Measurements from ENCODE around the gene ONECUT1.
A peak's percentile ranks its signal among the peaks of the same experiment; 100 is the strongest.

The ONECUT1 gene

GRCh38 chr15:52796753-52797520 lies 6.8 kb upstream of the ONECUT1 start:
- Histone ChIP-seq H2AFZ (ENCODE audit: low read length) (0 out of 2 replicates have a peak overlapping the region, but pooled peaks have one; percentile 82), H3K9ac (ENCODE audit: low read depth, low read length, poor library complexity, severe bottlenecking) (no peak overlapping the region), H3K9me2 (replicated peaks; ENCODE audit: low read depth, low read length) (no peaks in the 10 kb centered on the region), H4K20me1 (ENCODE audit: insufficient read depth, low read length, poor library complexity, severe bottlenecking) (no peaks in the 10 kb centered on the region), H3K36me3 (ENCODE audit: insufficient read depth, low read length) (no peaks in the 10 kb centered on the region), H3F3A (ENCODE audit: low read depth) (no peaks in the 10 kb centered on the region), H3K4me1 (ENCODE audit: insufficient read depth, low read length, poor library complexity, severe bottlenecking) (peaks cover 4% of the 10 kb centered on the region), H3K27me3 (ENCODE audit: insufficient read depth, low read length, poor library complexity, severe bottlenecking) (peaks cover 8% of the 10 kb centered on the region), H3K9me3 (ENCODE audit: insufficient read depth, low read depth, low read length) (no peaks in the 10 kb centered on the region), H3K4me3 (ENCODE audit: low read length, poor library complexity, severe bottlenecking) (no peak overlapping the region), H3K79me2 (ENCODE audit: insufficient read depth, low read length) (no peaks in the 10 kb centered on the region), H3K4me2 (ENCODE audit: low read depth, low read length, poor library complexity, severe bottlenecking) (peak overlapping the region; percentile 58)
- TF ChIP-seq, protein P1, sequence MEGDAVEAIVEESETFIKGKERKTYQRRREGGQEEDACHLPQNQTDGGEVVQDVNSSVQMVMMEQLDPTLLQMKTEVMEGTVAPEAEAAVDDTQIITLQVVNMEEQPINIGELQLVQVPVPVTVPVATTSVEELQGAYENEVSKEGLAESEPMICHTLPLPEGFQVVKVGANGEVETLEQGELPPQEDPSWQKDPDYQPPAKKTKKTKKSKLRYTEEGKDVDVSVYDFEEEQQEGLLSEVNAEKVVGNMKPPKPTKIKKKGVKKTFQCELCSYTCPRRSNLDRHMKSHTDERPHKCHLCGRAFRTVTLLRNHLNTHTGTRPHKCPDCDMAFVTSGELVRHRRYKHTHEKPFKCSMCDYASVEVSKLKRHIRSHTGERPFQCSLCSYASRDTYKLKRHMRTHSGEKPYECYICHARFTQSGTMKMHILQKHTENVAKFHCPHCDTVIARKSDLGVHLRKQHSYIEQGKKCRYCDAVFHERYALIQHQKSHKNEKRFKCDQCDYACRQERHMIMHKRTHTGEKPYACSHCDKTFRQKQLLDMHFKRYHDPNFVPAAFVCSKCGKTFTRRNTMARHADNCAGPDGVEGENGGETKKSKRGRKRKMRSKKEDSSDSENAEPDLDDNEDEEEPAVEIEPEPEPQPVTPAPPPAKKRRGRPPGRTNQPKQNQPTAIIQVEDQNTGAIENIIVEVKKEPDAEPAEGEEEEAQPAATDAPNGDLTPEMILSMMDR (conservative IDR thresholded peaks at IDR 0.05; ENCODE audit: low read length) = no peak
- TF ChIP-seq EZH2phosphoT487 (IDR thresholded peaks at IDR 0.05; ENCODE audit: borderline replicate concordance) = no peak

DNA sequence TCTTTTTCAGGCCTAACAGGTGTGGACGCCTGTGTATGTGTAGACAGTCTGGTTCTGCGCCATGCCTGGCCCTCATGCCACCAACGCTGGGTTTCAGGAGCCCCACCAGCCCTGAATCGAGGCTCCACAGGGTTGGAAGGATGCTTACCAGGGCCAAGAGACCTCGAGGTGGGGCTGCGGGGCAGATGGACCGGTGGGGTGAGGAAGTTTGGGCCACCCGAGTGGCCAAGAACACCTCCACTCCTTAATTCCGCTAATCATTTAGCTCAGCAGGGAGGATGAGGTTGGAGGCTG lies 6.0 kb upstream of the ONECUT1 start:
- H3K27me3 ChIP-seq (ENCODE audit: insufficient read depth, low read length, poor library complexity, severe bottlenecking) = peaks cover 8% of the 10 kb centered on the region
- H3K79me2 ChIP-seq (ENCODE audit: insufficient read depth, low read length) = no peaks in the 10 kb centered on the region
- H2AFZ ChIP-seq (ENCODE audit: low read length) = no peak overlapping the region
- no peaks in the 10 kb centered on the region for H3K9me2 ChIP-seq (replicated peaks; ENCODE audit: low read depth, low read length)
- H3K4me1 ChIP-seq (ENCODE audit: insufficient read depth, low read length, poor library complexity, severe bottlenecking) = peaks cover 4% of the 10 kb centered on the region
- H3K9ac ChIP-seq (ENCODE audit: low read depth, low read length, poor library complexity, severe bottlenecking) = no peak overlapping the region
- H3K9me3 ChIP-seq (ENCODE audit: insufficient read depth, low read depth, low read length) = no peaks in the 10 kb centered on the region
- no peaks in the 10 kb centered on the region for H3F3A ChIP-seq (ENCODE audit: low read depth)
- no peak overlapping the region for H3K4me2 ChIP-seq (ENCODE audit: low read depth, low read length, poor library complexity, severe bottlenecking)
- H3K4me3 ChIP-seq (ENCODE audit: low read length, poor library complexity, severe bottlenecking) = no peak overlapping the region
- H3K36me3 ChIP-seq (ENCODE audit: insufficient read depth, low read length) = no peaks in the 10 kb centered on the region
- H4K20me1 ChIP-seq (ENCODE audit: insufficient read depth, low read length, poor library complexity, severe bottlenecking) = no peaks in the 10 kb centered on the region
- TF ChIP-seq, protein P1 (conservative IDR thresholded peaks at IDR 0.05; ENCODE audit: low read length) = no peak
- no peak for TF ChIP-seq EZH2phosphoT487 (IDR thresholded peaks at IDR 0.05; ENCODE audit: borderline replicate concordance)

- H3K9me3 ChIP-seq (ENCODE audit: insufficient read depth, low read depth, low read length) = no peaks in the 10 kb centered on the region
- no peak overlapping the region for H3K4me2 ChIP-seq (ENCODE audit: low read depth, low read length, poor library complexity, severe bottlenecking)
- H4K20me1 ChIP-seq (ENCODE audit: insufficient read depth, low read length, poor library complexity, severe bottlenecking) = no peaks in the 10 kb centered on the region
- H3K9me2 ChIP-seq (replicated peaks; ENCODE audit: low read depth, low read length) = no peaks in the 10 kb centered on the region
- H3K36me3 ChIP-seq (ENCODE audit: insufficient read depth, low read length) = no peaks in the 10 kb centered on the region
- H3K4me3 ChIP-seq (ENCODE audit: low read length, poor library complexity, severe bottlenecking) = no peak overlapping the region
- peaks cover 8% of the 10 kb centered on the region for H3K27me3 ChIP-seq (ENCODE audit: insufficient read depth, low read length, poor library complexity, severe bottlenecking)
- no peak overlapping the region for H2AFZ ChIP-seq (ENCODE audit: low read length)
- peaks cover 4% of the 10 kb centered on the region for H3K4me1 ChIP-seq (ENCODE audit: insufficient read depth, low read length, poor library complexity, severe bottlenecking)
- H3K79me2 ChIP-seq (ENCODE audit: insufficient read depth, low read length) = no peaks in the 10 kb centered on the region
- no peaks in the 10 kb centered on the region for H3F3A ChIP-seq (ENCODE audit: low read depth)
- TF ChIP-seq, protein P1 (conservative IDR thresholded peaks at IDR 0.05; ENCODE audit: low read length) = no peak
- TF ChIP-seq EZH2phosphoT487 (IDR thresholded peaks at IDR 0.05; ENCODE audit: borderline replicate concordance) = no peak
- H3K9ac ChIP-seq (ENCODE audit: low read depth, low read length, poor library complexity, severe bottlenecking) = no peak overlapping the region
Measured at GRCh38 chr15:52795464-52796227, 5.5 kb upstream of the ONECUT1 start.

All from Loucy (cell line).